ENCODE data around the gene ATG16L1. TPM values are rescaled to one million over a fixed set of nuclear protein-coding genes. Genes with fewer than 3 reads are reported as not detected.

Gene ATG16L1
- total and polyA plus RNA-seq, 9 of the 15 experiments (the other 6 are each of a cell fraction or from before 2014, with no cell fraction given) = 6.4 to 21.3 (median 17.2) TPM

DNA sequence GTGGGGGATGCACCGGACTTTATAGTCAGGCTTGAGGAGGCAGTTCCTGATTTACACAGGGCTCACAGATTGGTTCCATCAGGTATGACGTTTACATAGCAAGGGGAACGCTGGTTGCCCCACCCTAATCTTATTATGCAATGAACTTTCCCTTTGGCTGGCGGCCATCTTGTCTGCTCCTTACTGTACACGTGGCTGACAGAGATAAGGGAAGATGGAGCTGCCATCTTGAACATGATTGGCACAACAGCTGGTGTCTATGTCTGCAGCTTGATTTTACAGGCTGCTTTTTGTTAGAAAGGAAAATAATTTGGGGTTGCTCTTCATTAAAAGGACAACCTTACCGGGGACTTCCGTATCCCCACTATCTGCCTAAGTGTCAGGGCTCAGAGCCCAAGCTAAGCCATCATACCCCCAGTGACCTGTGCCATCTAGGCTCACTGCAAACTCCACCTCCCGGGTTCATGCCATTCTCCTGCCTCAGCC is 33.5 kb upstream of the ATG16L1 start (continued):
- TF ChIP-seq MEF2D (tag; conservative IDR thresholded peaks at IDR 0.05; ENCODE audit: low read depth) (peak; percentile 69), RBM39 (optimal IDR thresholded peaks at IDR 0.05; ENCODE audit: low read depth, low read length) (no peak), NR1H2 (CRISPR knock-in tag; IDR thresholded peaks at IDR 0.05) (no peak), ZNF274 (IDR thresholded peaks at IDR 0.05; ENCODE audit: borderline replicate concordance, low read depth, low read length) (no peak), CHD2 (IDR thresholded peaks at IDR 0.05; ENCODE audit: low read depth, low read length) (no peak), ZNF395 (CRISPR knock-in tag; IDR thresholded peaks at IDR 0.05) (peak; percentile 94), ZNF583 (CRISPR knock-in tag; IDR thresholded peaks at IDR 0.05) (peak; percentile 85), ZBTB43 (CRISPR knock-in tag; IDR thresholded peaks at IDR 0.05) (no peak), HMGXB4 (CRISPR knock-in tag; IDR thresholded peaks at IDR 0.05) (no peak), HLTF (IDR thresholded peaks at IDR 0.05) (no peak), ATF3 (IDR thresholded peaks at IDR 0.05) (peak; percentile 48; the same call in 1 of the 2 replicates), ATF3 (CRISPR knock-in tag; conservative IDR thresholded peaks at IDR 0.05) (no peak), ELF1 (tag; IDR thresholded peaks at IDR 0.05) (no peak)
- TF ChIP-seq, protein P1, sequence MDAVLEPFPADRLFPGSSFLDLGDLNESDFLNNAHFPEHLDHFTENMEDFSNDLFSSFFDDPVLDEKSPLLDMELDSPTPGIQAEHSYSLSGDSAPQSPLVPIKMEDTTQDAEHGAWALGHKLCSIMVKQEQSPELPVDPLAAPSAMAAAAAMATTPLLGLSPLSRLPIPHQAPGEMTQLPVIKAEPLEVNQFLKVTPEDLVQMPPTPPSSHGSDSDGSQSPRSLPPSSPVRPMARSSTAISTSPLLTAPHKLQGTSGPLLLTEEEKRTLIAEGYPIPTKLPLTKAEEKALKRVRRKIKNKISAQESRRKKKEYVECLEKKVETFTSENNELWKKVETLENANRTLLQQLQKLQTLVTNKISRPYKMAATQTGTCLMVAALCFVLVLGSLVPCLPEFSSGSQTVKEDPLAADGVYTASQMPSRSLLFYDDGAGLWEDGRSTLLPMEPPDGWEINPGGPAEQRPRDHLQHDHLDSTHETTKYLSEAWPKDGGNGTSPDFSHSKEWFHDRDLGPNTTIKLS (IDR thresholded peaks at IDR 0.05; ENCODE audit: borderline replicate concordance, low read depth) = peak; percentile 97
- TF ChIP-seq, protein P2, sequence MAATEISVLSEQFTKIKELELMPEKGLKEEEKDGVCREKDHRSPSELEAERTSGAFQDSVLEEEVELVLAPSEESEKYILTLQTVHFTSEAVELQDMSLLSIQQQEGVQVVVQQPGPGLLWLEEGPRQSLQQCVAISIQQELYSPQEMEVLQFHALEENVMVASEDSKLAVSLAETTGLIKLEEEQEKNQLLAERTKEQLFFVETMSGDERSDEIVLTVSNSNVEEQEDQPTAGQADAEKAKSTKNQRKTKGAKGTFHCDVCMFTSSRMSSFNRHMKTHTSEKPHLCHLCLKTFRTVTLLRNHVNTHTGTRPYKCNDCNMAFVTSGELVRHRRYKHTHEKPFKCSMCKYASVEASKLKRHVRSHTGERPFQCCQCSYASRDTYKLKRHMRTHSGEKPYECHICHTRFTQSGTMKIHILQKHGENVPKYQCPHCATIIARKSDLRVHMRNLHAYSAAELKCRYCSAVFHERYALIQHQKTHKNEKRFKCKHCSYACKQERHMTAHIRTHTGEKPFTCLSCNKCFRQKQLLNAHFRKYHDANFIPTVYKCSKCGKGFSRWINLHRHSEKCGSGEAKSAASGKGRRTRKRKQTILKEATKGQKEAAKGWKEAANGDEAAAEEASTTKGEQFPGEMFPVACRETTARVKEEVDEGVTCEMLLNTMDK (IDR thresholded peaks at IDR 0.05; ENCODE audit: borderline replicate concordance, insufficient read depth, low read depth, low read length, poor library complexity, severe bottlenecking) = no peak
- TF ChIP-seq, protein P3, sequence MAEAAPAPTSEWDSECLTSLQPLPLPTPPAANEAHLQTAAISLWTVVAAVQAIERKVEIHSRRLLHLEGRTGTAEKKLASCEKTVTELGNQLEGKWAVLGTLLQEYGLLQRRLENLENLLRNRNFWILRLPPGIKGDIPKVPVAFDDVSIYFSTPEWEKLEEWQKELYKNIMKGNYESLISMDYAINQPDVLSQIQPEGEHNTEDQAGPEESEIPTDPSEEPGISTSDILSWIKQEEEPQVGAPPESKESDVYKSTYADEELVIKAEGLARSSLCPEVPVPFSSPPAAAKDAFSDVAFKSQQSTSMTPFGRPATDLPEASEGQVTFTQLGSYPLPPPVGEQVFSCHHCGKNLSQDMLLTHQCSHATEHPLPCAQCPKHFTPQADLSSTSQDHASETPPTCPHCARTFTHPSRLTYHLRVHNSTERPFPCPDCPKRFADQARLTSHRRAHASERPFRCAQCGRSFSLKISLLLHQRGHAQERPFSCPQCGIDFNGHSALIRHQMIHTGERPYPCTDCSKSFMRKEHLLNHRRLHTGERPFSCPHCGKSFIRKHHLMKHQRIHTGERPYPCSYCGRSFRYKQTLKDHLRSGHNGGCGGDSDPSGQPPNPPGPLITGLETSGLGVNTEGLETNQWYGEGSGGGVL (CRISPR knock-in tag; IDR thresholded peaks at IDR 0.05) = no peak

All from K562 (cell line).